MM.1S (cell line): ENCODE results near the gene TOP2A.

Experiments
- DNase-seq: peaks from one replicate; pipeline ENCODE4 v3.0.0-alpha.2; 2015
- H2AFZ ChIP-seq: fragments of 300-600 bp; sonication (generic); 2 replicates; pipeline ENCODE4 v1.6.0; 2016; ENCODE audit warnings: antibody characterized with exemption, low read length
- H3F3A ChIP-seq: fragments of 300-600 bp; sonication (generic); 2 replicates; pipeline ENCODE4 v1.6.1; 2016; ENCODE audit warnings: mild to moderate bottlenecking, antibody characterized with exemption, low read length, moderate library complexity, mixed read lengths; ENCODE audit not compliant: insufficient read depth
- H3K27ac ChIP-seq: fragments of 300-600 bp; sonication (generic); 2 replicates; pipeline ENCODE4 v1.5.1; 2016; ENCODE audit warnings: mild to moderate bottlenecking, low read length
- H3K27me3 ChIP-seq: fragments of 300-600 bp; sonication (generic); replicated peaks from 2 replicates; pipeline ENCODE4 v1.6.0; 2016; ENCODE audit warnings: low read length; ENCODE audit not compliant: insufficient read depth
- H3K36me3 ChIP-seq: fragments of 300-600 bp; sonication (generic); replicated peaks from 2 replicates; pipeline ENCODE4 v1.6.1; 2016; ENCODE audit warnings: mild to moderate bottlenecking, low read length, mixed read lengths; ENCODE audit not compliant: insufficient read depth
- H3K4me1 ChIP-seq: fragments of 300-600 bp; sonication (generic); 2 replicates; pipeline ENCODE4 v1.6.1; 2016; ENCODE audit warnings: low read length, mixed read lengths
- H3K4me2 ChIP-seq: fragments of 300-600 bp; sonication (generic); 2 replicates; pipeline ENCODE4 v1.6.0; 2016; ENCODE audit warnings: low read depth, low read length
- H3K4me3 ChIP-seq: fragments of 300-600 bp; sonication (generic); 2 replicates; pipeline ENCODE4 v1.5.1; 2016; ENCODE audit warnings: low read length, mixed read lengths
- H3K79me2 ChIP-seq: fragments of 300-600 bp; sonication (generic); 2 replicates; pipeline ENCODE4 v1.6.1; 2016; ENCODE audit warnings: mixed run types, low read length, mixed read lengths
- H3K9ac ChIP-seq: fragments of 300-600 bp; sonication (generic); 2 replicates; pipeline ENCODE4 v1.6.1; 2016; ENCODE audit warnings: low read length, mixed read lengths
- H3K9me2 ChIP-seq: fragments of 300-600 bp; sonication (generic); replicated peaks from 2 replicates; pipeline ENCODE4 v1.6.1; 2016; ENCODE audit warnings: mild to moderate bottlenecking, low read length, mixed read lengths; ENCODE audit not compliant: insufficient read depth
- H3K9me3 ChIP-seq: fragments of 300-600 bp; sonication (generic); replicated peaks from 2 replicates; pipeline ENCODE4 v1.6.1; 2016; ENCODE audit warnings: mild to moderate bottlenecking, low read length, mixed read lengths; ENCODE audit not compliant: insufficient read depth
- H4K20me1 ChIP-seq: fragments of 300-600 bp; sonication (generic); 2 replicates; pipeline ENCODE4 v1.6.1; 2016; ENCODE audit warnings: mild to moderate bottlenecking, low read length, moderate library complexity, mixed read lengths; ENCODE audit not compliant: insufficient read depth
- EZH2 ChIP-seq: fragments of 300-600 bp; sonication (generic); optimal IDR thresholded peaks from 2 replicates; pipeline ENCODE3; 2017; ENCODE audit warnings: low read depth, mild to moderate bottlenecking, antibody characterized with exemption, low read length, mixed read lengths
- EZH2phosphoT487 ChIP-seq: fragments of 300-600 bp; sonication (generic); IDR thresholded peaks from 2 replicates; pipeline ENCODE4 v1.6.1; 2018; ENCODE audit warnings: antibody characterized with exemption, low read length
- TF ChIP-seq, protein P1 (sequence below): fragments of 300-600 bp; sonication (generic); IDR thresholded peaks from 2 replicates; pipeline ENCODE4 v1.5.1; 2016; ENCODE audit warnings: antibody characterized with exemption, low read length, mixed read lengths

TOP2A gene

DNA sequence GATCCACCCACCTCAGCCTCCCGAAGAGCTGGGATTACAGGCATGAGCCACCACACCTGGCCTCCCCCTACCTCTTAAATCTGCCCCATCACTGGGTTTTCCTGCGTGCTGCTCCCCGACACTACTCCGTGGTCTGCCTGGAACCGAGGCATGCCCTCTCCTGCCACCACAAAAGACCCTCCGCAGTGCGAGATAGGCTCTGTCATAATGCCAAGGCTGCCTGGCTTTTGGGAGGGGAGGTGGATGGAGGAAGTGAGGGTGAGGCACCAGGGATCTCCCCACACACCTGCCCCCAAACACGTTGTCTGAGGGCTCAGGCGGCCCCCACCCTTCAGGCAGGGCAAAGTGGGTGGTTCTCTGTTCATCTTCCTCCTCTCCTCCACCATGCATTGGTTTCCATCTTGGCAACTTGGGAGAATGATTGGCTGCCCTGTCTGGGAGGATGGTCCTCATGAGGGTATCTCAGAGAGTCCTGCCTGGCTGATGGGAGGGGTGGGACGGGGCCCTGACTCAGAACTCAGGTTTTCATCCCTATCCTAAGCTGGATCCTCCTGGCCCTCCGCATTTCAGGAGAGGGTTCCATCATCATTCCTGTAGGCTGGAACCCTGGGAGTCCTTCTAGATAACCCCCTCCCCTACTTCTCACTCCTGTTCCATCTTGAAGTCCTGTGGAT lies 48.7 kb upstream of the TOP2A start:
- DNase-seq: no peak
- no peaks in the 10 kb centered on the region for H3F3A ChIP-seq
- H3K4me2 ChIP-seq: no peak overlapping the region
- no peaks in the 10 kb centered on the region for H3K79me2 ChIP-seq
- H3K27ac ChIP-seq: no peak overlapping the region
- no peaks in the 10 kb centered on the region for H3K4me1 ChIP-seq
- no peak overlapping the region for H3K9ac ChIP-seq
- peaks cover 59% of the 10 kb centered on the region for H3K27me3 ChIP-seq
- no peaks in the 10 kb centered on the region for H3K9me2 ChIP-seq
- TF ChIP-seq, protein P1, sequence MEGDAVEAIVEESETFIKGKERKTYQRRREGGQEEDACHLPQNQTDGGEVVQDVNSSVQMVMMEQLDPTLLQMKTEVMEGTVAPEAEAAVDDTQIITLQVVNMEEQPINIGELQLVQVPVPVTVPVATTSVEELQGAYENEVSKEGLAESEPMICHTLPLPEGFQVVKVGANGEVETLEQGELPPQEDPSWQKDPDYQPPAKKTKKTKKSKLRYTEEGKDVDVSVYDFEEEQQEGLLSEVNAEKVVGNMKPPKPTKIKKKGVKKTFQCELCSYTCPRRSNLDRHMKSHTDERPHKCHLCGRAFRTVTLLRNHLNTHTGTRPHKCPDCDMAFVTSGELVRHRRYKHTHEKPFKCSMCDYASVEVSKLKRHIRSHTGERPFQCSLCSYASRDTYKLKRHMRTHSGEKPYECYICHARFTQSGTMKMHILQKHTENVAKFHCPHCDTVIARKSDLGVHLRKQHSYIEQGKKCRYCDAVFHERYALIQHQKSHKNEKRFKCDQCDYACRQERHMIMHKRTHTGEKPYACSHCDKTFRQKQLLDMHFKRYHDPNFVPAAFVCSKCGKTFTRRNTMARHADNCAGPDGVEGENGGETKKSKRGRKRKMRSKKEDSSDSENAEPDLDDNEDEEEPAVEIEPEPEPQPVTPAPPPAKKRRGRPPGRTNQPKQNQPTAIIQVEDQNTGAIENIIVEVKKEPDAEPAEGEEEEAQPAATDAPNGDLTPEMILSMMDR: no peak
- TF ChIP-seq EZH2phosphoT487 (no peak), EZH2 (no peak)
- no peak overlapping the region for H3K4me3 ChIP-seq
- no peaks in the 10 kb centered on the region for H3K9me3 ChIP-seq
- no peaks in the 10 kb centered on the region for H3K36me3 ChIP-seq
- H4K20me1 ChIP-seq: no peaks in the 10 kb centered on the region
- no peak overlapping the region for H2AFZ ChIP-seq

DNA sequence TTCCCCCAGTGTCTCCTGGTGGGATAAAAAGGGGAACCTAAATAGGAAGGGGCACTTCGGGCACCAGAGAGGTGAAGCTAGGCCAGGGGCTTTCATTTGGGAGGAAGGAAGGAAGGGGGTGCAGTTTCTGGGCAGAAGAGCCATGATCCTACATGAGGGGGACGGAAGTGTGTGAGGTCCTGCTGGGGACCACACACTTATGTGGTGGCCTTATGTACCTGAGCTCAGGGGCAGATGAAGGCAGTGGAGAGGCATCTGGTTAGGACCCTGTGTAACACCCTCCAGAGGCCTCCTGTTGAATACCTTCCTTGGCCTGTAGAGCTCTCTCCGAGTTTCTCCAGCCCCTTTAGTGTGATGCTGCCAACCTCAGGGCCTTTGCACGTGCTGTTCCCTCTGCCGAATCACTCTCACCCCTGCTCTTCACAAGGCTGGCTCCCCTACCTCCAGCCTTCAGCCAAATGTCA lies 46.7 kb upstream of the TOP2A start:
- Histone ChIP-seq H3K27me3 (peaks cover 58% of the 10 kb centered on the region), H3K4me3 (no peak overlapping the region), H3K9me3 (no peaks in the 10 kb centered on the region), H4K20me1 (no peaks in the 10 kb centered on the region), H3K9ac (no peak overlapping the region), H3K79me2 (no peaks in the 10 kb centered on the region), H3K4me1 (no peaks in the 10 kb centered on the region), H2AFZ (no peak overlapping the region), H3F3A (no peaks in the 10 kb centered on the region), H3K36me3 (no peaks in the 10 kb centered on the region), H3K27ac (no peak overlapping the region), H3K4me2 (no peak overlapping the region), H3K9me2 (no peaks in the 10 kb centered on the region)
- TF ChIP-seq, protein P1: no peak
- no peak for TF ChIP-seq EZH2phosphoT487
- no peak for TF ChIP-seq EZH2
- no peak for DNase-seq

DNA sequence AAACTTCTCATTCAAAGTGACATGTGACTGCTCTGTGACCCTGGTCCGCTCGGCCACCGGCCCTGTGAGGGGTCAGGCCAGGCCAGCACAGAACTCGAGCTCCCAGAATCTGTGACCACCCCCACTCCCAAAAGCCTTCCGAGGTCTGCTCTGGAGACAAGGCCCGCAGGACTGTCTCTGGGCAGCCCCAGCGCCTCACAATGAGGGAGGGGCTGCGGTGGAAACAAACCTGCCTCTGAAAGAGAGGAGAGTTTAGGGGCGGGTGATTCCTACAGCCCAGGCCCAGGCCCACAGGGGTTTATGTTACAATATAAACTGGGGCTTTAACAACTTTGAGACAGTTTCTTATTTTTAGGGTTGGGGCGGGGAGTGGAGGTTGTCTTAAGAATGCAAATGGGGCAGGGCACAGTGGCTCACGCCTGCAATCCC lies 45.4 kb upstream of the TOP2A start:
- H4K20me1 ChIP-seq: no peaks in the 10 kb centered on the region
- H2AFZ ChIP-seq: no peak overlapping the region
- no peak overlapping the region for H3K4me2 ChIP-seq
- H3K79me2 ChIP-seq: no peaks in the 10 kb centered on the region
- H3K27ac ChIP-seq: no peak overlapping the region
- H3K4me1 ChIP-seq: no peaks in the 10 kb centered on the region
- H3K9me3 ChIP-seq: no peaks in the 10 kb centered on the region
- H3F3A ChIP-seq: no peaks in the 10 kb centered on the region
- no peaks in the 10 kb centered on the region for H3K36me3 ChIP-seq
- H3K9ac ChIP-seq: no peak overlapping the region
- TF ChIP-seq, protein P1: no peak
- TF ChIP-seq EZH2phosphoT487: no peak
- no peak for TF ChIP-seq EZH2
- no peak for DNase-seq
- no peak overlapping the region for H3K4me3 ChIP-seq
- H3K27me3 ChIP-seq: peaks cover 63% of the 10 kb centered on the region
- no peaks in the 10 kb centered on the region for H3K9me2 ChIP-seq
